RPMI7951 (cell line): ENCODE results near the gene LACTB. TPM values are rescaled to one million over a fixed set of nuclear protein-coding genes. Genes with fewer than 3 reads are reported as not detected.

ENCODE experiments used
- DNase-seq: peaks from one replicate; pipeline ENCODE4 v3.0.0-alpha.2; 2012; ENCODE audit warnings: low read depth
- total RNA-seq: library from RNA; depleted of rRNA; stranded (reverse); fragments of >200 nt; shearing (Covaris generic); gene quantifications from 2 replicates; pipeline ENCODE4 v1.2.3, GENCODE V29; 2014; rRNA removed

The LACTB gene
- 19.6 and 24.8 TPM in 2 replicates for total RNA-seq

GRCh38 chr15:63121382-63122001 is at the start of gene LACTB:
Gene LACTB, plus strand, starts transcription at chr15:63121861. Its CDS starts 11 bp downstream, at chr15:63121872.
- DNase-seq = peak; percentile 93

- DNase-seq = no peak
Observed at GRCh38 chr15:63072023-63072650, 49.5 kb upstream of the LACTB start.

GRCh38 chr15:63072809-63073277 is 48.8 kb upstream of the LACTB start:
- DNase-seq = no peak

- DNase-seq = no peak
Observed at GRCh38 chr15:63073497-63074172, 48.0 kb upstream of the LACTB start.

- DNase-seq = no peak
Observed at GRCh38 chr15:63075015-63075983, 46.4 kb upstream of the LACTB start.

GRCh38 chr15:63075984-63076713 is 45.5 kb upstream of the LACTB start:
- DNase-seq = no peak

- no peak for DNase-seq
Observed at GRCh38 chr15:63076714-63077046, 45.0 kb upstream of the LACTB start.

GRCh38 chr15:63077952-63078351 is 43.7 kb upstream of the LACTB start:
- DNase-seq = no peak

- peak; percentile 75 for DNase-seq
Observed at GRCh38 chr15:63079947-63080626, 41.6 kb upstream of the LACTB start.

- no peak for DNase-seq
Observed at GRCh38 chr15:63080634-63081250, 40.9 kb upstream of the LACTB start.

GRCh38 chr15:63082366-63082765 is 39.3 kb upstream of the LACTB start:
- no peak for DNase-seq

GRCh38 chr15:63083044-63083443 is 38.6 kb upstream of the LACTB start:
- DNase-seq = no peak

GRCh38 chr15:63083541-63083940 is 38.1 kb upstream of the LACTB start:
- no peak for DNase-seq

GRCh38 chr15:63084806-63085205 is 36.9 kb upstream of the LACTB start:
- DNase-seq = no peak

- no peak for DNase-seq
Observed at GRCh38 chr15:63085289-63085688, 36.4 kb upstream of the LACTB start.

GRCh38 chr15:63086271-63086670 is 35.4 kb upstream of the LACTB start:
- no peak for DNase-seq

GRCh38 chr15:63086947-63087346 is 34.7 kb upstream of the LACTB start:
- DNase-seq = no peak

- no peak for DNase-seq
Observed at GRCh38 chr15:63088533-63089245, 33.0 kb upstream of the LACTB start.

- peak; percentile 91 for DNase-seq
Observed at GRCh38 chr15:63089260-63090043, 32.2 kb upstream of the LACTB start.
